ENCODE measurements around the gene CD63. TPM values are rescaled to one million over a fixed set of nuclear protein-coding genes. Genes with fewer than 3 reads are reported as not detected.

The CD63 gene
- total and polyA plus RNA-seq, 9 of the 15 experiments (the other 6 are each of a cell fraction or from before 2014, with no cell fraction given): 313 to 735 (median 433) TPM

GRCh38 chr12:55736780-55737580, 8.2 kb upstream of the CD63 start (continued):
- 0 out of 2 replicates have a peak, but pooled peaks have one; percentile 31 for TF ChIP-seq JUN (IDR thresholded peaks at IDR 0.05; ENCODE audit: borderline replicate concordance, low read depth, low read length)
- TF ChIP-seq JUN (CRISPR knock-in tag; IDR thresholded peaks at IDR 0.05; ENCODE audit: borderline replicate concordance): no peak
- no peak for TF ChIP-seq ZNF507 (tag; conservative IDR thresholded peaks at IDR 0.05)
- no peak for TF ChIP-seq BRF2 (IDR thresholded peaks at IDR 0.05; ENCODE audit: borderline replicate concordance, insufficient read depth, insufficient read length)
- no peak for TF ChIP-seq ZBTB9 (CRISPR knock-in tag; IDR thresholded peaks at IDR 0.05)
- TF ChIP-seq ZNF12 (CRISPR knock-in tag; IDR thresholded peaks at IDR 0.05): no peak
- TF ChIP-seq ELK3 (CRISPR knock-in tag; IDR thresholded peaks at IDR 0.05): no peak
- TF ChIP-seq ILK (tag; IDR thresholded peaks at IDR 0.05; ENCODE audit: borderline replicate concordance, low read depth): no peak
- 0 out of 2 replicates have a peak, but pooled peaks have one; percentile 10 for TF ChIP-seq EGR1 (conservative IDR thresholded peaks at IDR 0.05)
- peak; percentile 41; the same call in 1 of the 2 replicates for TF ChIP-seq CREM (IDR thresholded peaks at IDR 0.05; ENCODE audit: low read depth)
- no peak for TF ChIP-seq ZNF586 (CRISPR knock-in tag; conservative IDR thresholded peaks at IDR 0.05)
- TF ChIP-seq ZNF778 (CRISPR knock-in tag; IDR thresholded peaks at IDR 0.05): no peak
- no peak for TF ChIP-seq CGGBP1 (CRISPR knock-in tag; IDR thresholded peaks at IDR 0.05)
- TF ChIP-seq CTBP1 (IDR thresholded peaks at IDR 0.05; ENCODE audit: borderline replicate concordance): peak; percentile 77
- TF ChIP-seq ZNF77 (CRISPR knock-in tag; IDR thresholded peaks at IDR 0.05): no peak
- TF ChIP-seq KDM1A (IDR thresholded peaks at IDR 0.05): no peak
- TF ChIP-seq STAG1 (CRISPR knock-in tag; IDR thresholded peaks at IDR 0.05; ENCODE audit: borderline replicate concordance): peak; percentile 35; the same call in 1 of the 2 replicates
- TF ChIP-seq ZNF764 (CRISPR knock-in tag; IDR thresholded peaks at IDR 0.05; ENCODE audit: low read depth): no peak
- peak in 1 of 2 experiments; percentile 40; a peak in 1 of 3 replicates for TF ChIP-seq CBX3 (IDR thresholded peaks at IDR 0.05; ENCODE audit: borderline replicate concordance in 1 of 2, low read length in 2 of 2)
- no peak for TF ChIP-seq POLR2A (conservative IDR thresholded peaks at IDR 0.05)
- no peak for TF ChIP-seq ATF6 (CRISPR knock-in tag; IDR thresholded peaks at IDR 0.05)
- no peak for TF ChIP-seq KLF10 (CRISPR knock-in tag; IDR thresholded peaks at IDR 0.05)
- no peak for TF ChIP-seq GATAD2B (IDR thresholded peaks at IDR 0.05; ENCODE audit: borderline replicate concordance)
- TF ChIP-seq RHOXF2B (CRISPR knock-in tag; conservative IDR thresholded peaks at IDR 0.05): no peak

All from K562 (cell line).